Sigmoid colon (tissue), 7 donors: ENCODE data around the gene STAP2. TPM values are rescaled to one million over a fixed set of nuclear protein-coding genes. Genes with fewer than 3 reads are reported as not detected.
"Not testable (repeated sequence)": the region's sequence is repeated elsewhere in the genome, so short reads cannot be mapped to it uniquely, and the experiment has no call there.

Source experiments
- DNase-seq: peaks from one replicate; pipeline ENCODE4 v3.0.0-alpha.2; 2019
- H3K27ac ChIP-seq, 4 donors: fragments of 200-600 bp; sonication (generic); one replicate each; pipeline ENCODE4 v1.5.1; 2016 to 2019; ENCODE audit warnings: mild to moderate bottlenecking in 1 of 4
- H3K27me3 ChIP-seq, 3 donors: fragments of 200-600 bp; sonication (generic); one replicate each; pipeline ENCODE4 v1.5.1; 2019; ENCODE audit warnings: mild to moderate bottlenecking in 1 of 3
- H3K36me3 ChIP-seq, 4 donors: fragments of 200-600 bp; sonication (generic); one replicate each; pipeline ENCODE4 v1.5.1; 2016 to 2019
- H3K4me1 ChIP-seq, 4 donors: fragments of 200-600 bp; sonication (generic); one replicate each; pipeline ENCODE4 v1.5.1; 2017 to 2019
- H3K4me3 ChIP-seq, 4 donors: fragments of 200-600 bp; sonication (generic); one replicate each; pipeline ENCODE4 v1.5.1; 2017 to 2019; ENCODE audit warnings: mild to moderate bottlenecking in 2 of 4, moderate library complexity in 1 of 4
- H3K9me3 ChIP-seq, 4 donors: fragments of 200-600 bp in 3 of 4; sonication (generic) in 3 of 4; one replicate each; pipeline versions ENCODE4 v1.5.1 to v1.6.1; 2013 to 2019
- CTCF ChIP-seq, 4 experiments: fragments of 450-650 bp in 3 of 4; fragments of 200-600 bp in 1 of 4; IDR thresholded peaks; one replicate each; pipeline ENCODE4 v1.5.1; 2016 to 2019; ENCODE audit warnings: antibody characterized with exemption in 4 of 4, mild to moderate bottlenecking in 3 of 4, moderate library complexity in 2 of 4
- EP300 ChIP-seq, 4 donors: sonication (generic); formaldehyde crosslinking; IDR thresholded peaks; one replicate each; pipeline ENCODE4 v1.6.1; 2017; ENCODE audit warnings: antibody characterized with exemption in 4 of 4
- POLR2A ChIP-seq, 2 donors: fragments of 450-650 bp; IDR thresholded peaks; one replicate each; pipeline ENCODE4 v1.6.1; 2016; ENCODE audit warnings: antibody characterized with exemption in 2 of 2, mild to moderate bottlenecking in 2 of 2, moderate library complexity in 2 of 2
- POLR2AphosphoS5 ChIP-seq, 4 donors: sonication (generic); formaldehyde crosslinking; IDR thresholded peaks; one replicate each; pipeline ENCODE4 v1.6.1; 2017; ENCODE audit warnings: antibody characterized with exemption in 4 of 4
- WGBS, 2 donors: extraction: QIAGEN DNeasy Blood & Tissue Kit; methylation state at CpG; one replicate each; pipeline ENCODE4 v1.1.7; 2013; 5-methylcytosine and 5-hydroxymethylcytosine counted together
- intact Hi-C: fragments of 100-400 bp; cut with DNase I; formaldehyde crosslinking; loops from one replicate; pipeline ENCODE4 v1.15.1; 2023
- polyA plus RNA-seq, 3 donors: library from polyadenylated mRNA; stranded (reverse); fragments of 200-250 nt; gene quantifications; one replicate each; pipeline ENCODE4 v1.2.3, GENCODE V29; 2013
- total RNA-seq, 4 donors: library from RNA; depleted of rRNA; stranded (reverse); fragments of >200 nt; gene quantifications; one replicate each; pipeline ENCODE4 v1.1.0, GENCODE V29; 2016
- donor health status: healthy with polysubstance abuse.
- donor health status: Bipolar disorder and iron deficiency.
- donor health status: healthy.

The STAP2 gene
- total and polyA plus RNA-seq, 7 donors, result 0.99 to 313 (median 5.5) TPM

- H3K27me3 ChIP-seq, result no peaks in the 10 kb centered on the region
- H3K27ac ChIP-seq, result peak overlapping the region; percentile 25 to 52 (median 32)
- intact Hi-C loops, result no loop called here
- TF ChIP-seq POLR2AphosphoS5 (IDR thresholded peaks at IDR 0.05), result no peak
- no peak for TF ChIP-seq POLR2A (IDR thresholded peaks at IDR 0.05)
- no peak for TF ChIP-seq CTCF (IDR thresholded peaks at IDR 0.05)
- no peak for TF ChIP-seq EP300 (IDR thresholded peaks at IDR 0.05)
- no peaks in the 10 kb centered on the region for H3K9me3 ChIP-seq
- peak overlapping the region; percentile 6 to 46 (median 34) for H3K4me3 ChIP-seq
- H3K4me1 ChIP-seq, result peaks cover 0 to 15% (median 10%) of the 10 kb centered on the region in 4 donors
- H3K36me3 ChIP-seq, result no peaks in the 10 kb centered on the region
- no peak for DNase-seq
- 6 to 13% methylated on average over 14 of the region's 14 CpGs for WGBS, 2 donors
Measured at GRCh38 chr19:4337906-4338440, 654 bp downstream of the STAP2 start.

GRCh38 chr19:4334929-4335570 lies 3.6 kb downstream of the STAP2 start:
- no peak overlapping the region for H3K4me3 ChIP-seq
- peaks cover 0 to 11% (median 5%) of the 10 kb centered on the region in 4 donors for H3K4me1 ChIP-seq
- H3K27ac ChIP-seq, result no peak overlapping the region
- no peaks in the 10 kb centered on the region for H3K27me3 ChIP-seq
- H3K36me3 ChIP-seq, result no peaks in the 10 kb centered on the region
- intact Hi-C loops, result no loop called here
- no peaks in the 10 kb centered on the region for H3K9me3 ChIP-seq
- DNase-seq, result no peak
- TF ChIP-seq EP300 (IDR thresholded peaks at IDR 0.05) (no peak), CTCF (IDR thresholded peaks at IDR 0.05) (no peak), POLR2AphosphoS5 (IDR thresholded peaks at IDR 0.05) (no peak), POLR2A (IDR thresholded peaks at IDR 0.05) (no peak)
- WGBS, 2 donors, result 95 to 96% methylated on average over 7 of the region's 7 CpGs

GRCh38 chr19:4329858-4330257 lies 8.8 kb downstream of the STAP2 start:
- intact Hi-C loops, result loop anchor here (5.0 kb wide), 2 partner anchors 72 to 83 kb away; partner anchors contain the start of genes CHAF1A, SH3GL1 and YJU2
- peaks cover 6 to 38% (median 13%) of the 10 kb centered on the region in 3 donors for H3K27me3 ChIP-seq
- 97% methylated on average over 19 of the region's 19 CpGs for WGBS, 2 donors
- TF ChIP-seq POLR2A (IDR thresholded peaks at IDR 0.05) (no peak), EP300 (IDR thresholded peaks at IDR 0.05) (no peak), POLR2AphosphoS5 (IDR thresholded peaks at IDR 0.05) (no peak), CTCF (IDR thresholded peaks at IDR 0.05) (no peak)
- H3K9me3 ChIP-seq, result no peaks in the 10 kb centered on the region
- H3K4me3 ChIP-seq, result no peak overlapping the region
- H3K27ac ChIP-seq, result no peak overlapping the region
- no peaks in the 10 kb centered on the region for H3K36me3 ChIP-seq
- no peak for DNase-seq
- H3K4me1 ChIP-seq, result peaks cover 0 to 27% (median 20%) of the 10 kb centered on the region in 4 donors

- H3K27ac ChIP-seq, result peak overlapping the region in 1 of 4 donors; percentile 2
- H3K9me3 ChIP-seq, DNase-seq, H3K36me3 ChIP-seq: not testable (repeated sequence)
- peaks cover 6 to 38% (median 13%) of the 10 kb centered on the region in 3 donors for H3K27me3 ChIP-seq
- peak overlapping the region in 3 of 4 donors; percentile 31 to 44 (median 34) for H3K4me3 ChIP-seq
- H3K4me1 ChIP-seq, result peaks cover 0 to 27% (median 20%) of the 10 kb centered on the region in 4 donors
- intact Hi-C loops, result loop anchor here (5.0 kb wide), 2 partner anchors 73 to 82 kb away; partner anchors contain the start of genes CHAF1A, SH3GL1 and YJU2
- WGBS, 2 donors, result 53 to 86% methylated on average over 35 of the region's 35 CpGs
Measured at GRCh38 chr19:4328991-4329681, 9.5 kb downstream of the STAP2 start.
